ENCODE measurements around the gene FAXDC2. TPM values are rescaled to one million over a fixed set of nuclear protein-coding genes. Genes with fewer than 3 reads are reported as not detected.

Gene FAXDC2
- total and polyA plus RNA-seq, 9 of the 15 experiments (the other 6 are each of a cell fraction or from before 2014, with no cell fraction given) = 2.4 to 30.0 (median 9.9) TPM

- TF ChIP-seq CHD7 (IDR thresholded peaks at IDR 0.05; ENCODE audit: low read depth, low read length) (no peak), XRCC4 (IDR thresholded peaks at IDR 0.05; ENCODE audit: extremely low read depth, insufficient read depth, insufficient read length) (no peak), POLR2B (IDR thresholded peaks at IDR 0.05; ENCODE audit: low read depth, partially characterized antibody) (no peak), PTRF (tag; IDR thresholded peaks at IDR 0.05) (no peak), NFIX (CRISPR knock-in tag; IDR thresholded peaks at IDR 0.05; ENCODE audit: low read depth) (no peak), ZNF263 (CRISPR knock-in tag; IDR thresholded peaks at IDR 0.05; ENCODE audit: borderline replicate concordance) (no peak), ZBTB33 (CRISPR knock-in tag; IDR thresholded peaks at IDR 0.05) (no peak), DMBX1 (CRISPR knock-in tag; IDR thresholded peaks at IDR 0.05; ENCODE audit: borderline replicate concordance) (no peak), CREB3 (tag; conservative IDR thresholded peaks at IDR 0.05; ENCODE audit: low read depth) (no peak)
Measured at GRCh38 chr5:154802050-154802449, 48.4 kb downstream of the FAXDC2 start (continued).

All from K562 (cell line).